GM18519 (cell line): ENCODE results near the gene MAFG.
A peak's percentile ranks its signal among the peaks of the same experiment; 100 is the strongest.
"Not testable (repeated sequence)": the region's sequence is repeated elsewhere in the genome, so short reads cannot be mapped to it uniquely, and the experiment has no call there.

ENCODE experiments used
- ATAC-seq: cut with Tn5 transposase; IDR thresholded peaks from one replicate; pipeline ENCODE4 v1.9.1; 2021; ENCODE audit warnings: mild to moderate bottlenecking, moderate library complexity; ENCODE audit not compliant: unreplicated experiment, low FRiP score

MAFG gene

GRCh38 chr17:81924557-81925532 lies 2.7 kb downstream of the MAFG start:
- no peak for ATAC-seq

GRCh38 chr17:81923302-81924260 lies 4.0 kb downstream of the MAFG start:
- no peak for ATAC-seq

- no peak for ATAC-seq
These were observed 4.8 kb downstream of the MAFG start for GRCh38 chr17:81922566-81923301.

- no peak for ATAC-seq
These were observed 5.5 kb downstream of the MAFG start for GRCh38 chr17:81921996-81922565.

- no peak for ATAC-seq
These were observed 6.0 kb downstream of the MAFG start for GRCh38 chr17:81921537-81921862.

GRCh38 chr17:81920612-81921536 lies 6.7 kb downstream of the MAFG start:
- ATAC-seq = no peak

- ATAC-seq = no peak
These were observed 8.5 kb downstream of the MAFG start for GRCh38 chr17:81918832-81919545.

GRCh38 chr17:81918333-81918669 lies 9.2 kb downstream of the MAFG start:
- not testable (repeated sequence) for ATAC-seq

GRCh38 chr17:81917565-81918332 lies 9.8 kb downstream of the MAFG start, which contains the start of gene SIRT7:
SIRT7 (minus strand) TSS chr17:81918176; CDS start chr17:81918131, 45 bp downstream.
- ATAC-seq = peak; percentile 45

GRCh38 chr17:81916234-81917001 lies 11.1 kb downstream of the MAFG start:
- ATAC-seq = no peak

- ATAC-seq = no peak
These were observed 12.2 kb downstream of the MAFG start for GRCh38 chr17:81915331-81915730.

GRCh38 chr17:81914103-81914850 lies 13.3 kb downstream of the MAFG start:
- ATAC-seq = no peak

GRCh38 chr17:81913394-81914102 lies 14.0 kb downstream of the MAFG start:
- ATAC-seq = no peak

GRCh38 chr17:81912441-81913309 lies 14.9 kb downstream of the MAFG start:
- no peak for ATAC-seq

- no peak for ATAC-seq
These were observed 15.6 kb downstream of the MAFG start for GRCh38 chr17:81911969-81912368.
